ENCODE results near the gene CUBN.

The CUBN gene

DNA sequence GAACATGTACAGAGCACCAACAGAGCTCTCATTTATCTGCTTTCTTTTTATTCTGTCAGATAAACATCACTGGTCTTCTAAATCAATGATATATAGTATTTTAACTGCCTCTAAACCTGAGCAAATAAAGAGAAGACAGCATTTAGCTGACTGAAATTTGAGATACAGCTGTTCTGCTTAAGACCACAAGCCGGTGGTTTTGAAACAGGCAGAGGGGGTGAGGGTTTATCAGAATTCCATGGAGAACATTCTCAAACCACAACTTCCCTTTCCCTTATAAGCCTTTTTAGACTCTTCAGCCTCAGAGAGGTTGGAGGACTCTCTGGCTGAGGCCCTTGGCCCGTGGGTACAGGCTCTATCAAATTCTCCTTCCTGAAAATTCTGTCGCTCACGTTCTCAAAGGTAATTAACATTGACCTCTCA is 225.0 kb downstream of the CUBN start:
- DNase-seq (ENCODE audit: low read depth) = no peak
- TF ChIP-seq, protein P1, sequence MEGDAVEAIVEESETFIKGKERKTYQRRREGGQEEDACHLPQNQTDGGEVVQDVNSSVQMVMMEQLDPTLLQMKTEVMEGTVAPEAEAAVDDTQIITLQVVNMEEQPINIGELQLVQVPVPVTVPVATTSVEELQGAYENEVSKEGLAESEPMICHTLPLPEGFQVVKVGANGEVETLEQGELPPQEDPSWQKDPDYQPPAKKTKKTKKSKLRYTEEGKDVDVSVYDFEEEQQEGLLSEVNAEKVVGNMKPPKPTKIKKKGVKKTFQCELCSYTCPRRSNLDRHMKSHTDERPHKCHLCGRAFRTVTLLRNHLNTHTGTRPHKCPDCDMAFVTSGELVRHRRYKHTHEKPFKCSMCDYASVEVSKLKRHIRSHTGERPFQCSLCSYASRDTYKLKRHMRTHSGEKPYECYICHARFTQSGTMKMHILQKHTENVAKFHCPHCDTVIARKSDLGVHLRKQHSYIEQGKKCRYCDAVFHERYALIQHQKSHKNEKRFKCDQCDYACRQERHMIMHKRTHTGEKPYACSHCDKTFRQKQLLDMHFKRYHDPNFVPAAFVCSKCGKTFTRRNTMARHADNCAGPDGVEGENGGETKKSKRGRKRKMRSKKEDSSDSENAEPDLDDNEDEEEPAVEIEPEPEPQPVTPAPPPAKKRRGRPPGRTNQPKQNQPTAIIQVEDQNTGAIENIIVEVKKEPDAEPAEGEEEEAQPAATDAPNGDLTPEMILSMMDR (conservative IDR thresholded peaks at IDR 0.05; ENCODE audit: low read depth, low read length) = no peak
- no peak overlapping the region for H3K4me3 ChIP-seq (ENCODE audit: low read length)

DNA sequence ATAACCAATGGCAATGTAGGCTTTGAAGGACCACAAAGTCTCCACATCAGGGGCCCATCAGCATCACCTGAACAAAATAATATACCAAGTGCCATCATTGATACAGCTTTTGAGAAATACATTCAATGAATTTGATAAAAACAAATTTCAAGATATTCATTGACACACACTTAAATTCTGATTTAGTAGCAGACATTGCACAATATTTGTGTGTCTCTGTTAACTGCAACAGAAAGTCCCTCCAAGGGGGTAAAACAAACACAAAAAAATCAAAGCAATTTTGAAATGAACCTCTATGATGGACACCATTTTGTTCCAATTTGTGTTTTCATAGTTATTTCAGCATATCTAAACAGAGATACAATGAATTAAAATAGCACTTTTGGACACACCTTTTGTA is 225.6 kb downstream of the CUBN start:
- TF ChIP-seq, protein P1 (conservative IDR thresholded peaks at IDR 0.05; ENCODE audit: low read depth, low read length) = no peak
- no peak overlapping the region for H3K4me3 ChIP-seq (ENCODE audit: low read length)
- DNase-seq (ENCODE audit: low read depth) = no peak

DNA sequence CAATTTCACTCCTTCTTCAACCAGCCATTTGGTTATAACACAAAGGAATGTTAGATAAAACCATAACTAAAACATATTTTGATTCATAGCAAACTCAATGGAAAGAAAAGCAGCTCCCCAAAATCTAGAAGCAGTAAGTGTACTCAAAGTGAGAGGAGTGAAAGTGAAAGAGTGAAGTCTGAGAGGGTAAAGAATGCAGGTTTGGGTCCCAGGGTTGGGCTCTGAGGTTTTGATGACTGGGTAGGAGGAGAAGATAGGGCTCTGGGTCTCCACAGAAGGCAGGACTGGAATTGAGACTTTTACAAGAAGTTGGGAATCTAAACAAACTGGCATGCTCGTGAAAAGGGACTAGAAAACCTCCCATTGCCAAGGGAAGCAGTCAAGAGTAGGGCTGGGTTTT is 227.0 kb downstream of the CUBN start:
- TF ChIP-seq, protein P1 (conservative IDR thresholded peaks at IDR 0.05; ENCODE audit: low read depth, low read length) = no peak
- no peak overlapping the region for H3K4me3 ChIP-seq (ENCODE audit: low read length)
- DNase-seq (ENCODE audit: low read depth) = no peak

DNA sequence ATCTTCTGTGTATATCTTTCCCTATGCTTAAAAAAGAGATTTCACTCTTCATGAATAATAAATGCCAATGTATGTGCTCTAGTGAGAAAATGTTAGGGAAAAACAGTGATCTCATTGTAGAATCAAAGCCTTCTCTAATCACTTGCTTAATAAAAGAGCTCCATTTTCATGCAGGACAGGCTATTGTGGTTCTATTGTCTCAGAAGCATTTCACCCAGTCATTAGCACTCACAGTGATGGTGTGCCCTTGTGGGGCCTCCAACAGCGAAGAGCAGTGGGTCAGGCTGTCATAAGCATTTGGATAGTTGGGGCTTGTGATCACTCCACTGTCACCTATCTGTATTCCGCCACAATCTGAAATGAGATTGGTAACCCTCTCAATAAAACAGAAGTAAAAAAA is 228.5 kb downstream of the CUBN start:
- no peak overlapping the region for H3K4me3 ChIP-seq (ENCODE audit: low read length)
- DNase-seq (ENCODE audit: low read depth) = no peak
- TF ChIP-seq, protein P1 (conservative IDR thresholded peaks at IDR 0.05; ENCODE audit: low read depth, low read length) = no peak

DNA sequence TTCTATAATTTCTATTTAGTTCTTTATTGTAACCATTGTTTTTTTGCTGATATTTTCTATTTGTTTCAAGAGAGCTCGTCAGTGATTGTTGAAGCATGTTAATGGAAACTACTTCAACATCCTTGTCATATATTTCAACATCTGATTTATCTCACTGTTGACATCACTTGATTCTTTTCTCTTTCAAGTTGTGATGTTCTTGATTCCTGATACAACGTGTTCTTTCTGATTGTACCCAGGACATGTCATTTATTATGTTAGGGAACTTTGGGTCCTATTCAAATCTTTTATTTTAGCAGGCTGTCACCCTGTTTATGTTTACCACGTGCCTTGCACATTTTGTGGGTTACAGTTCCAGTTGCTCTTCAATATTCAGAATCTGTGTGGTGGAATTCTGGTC is 232.6 kb downstream of the CUBN start:
- TF ChIP-seq, protein P1 (conservative IDR thresholded peaks at IDR 0.05; ENCODE audit: low read depth, low read length) = no peak
- H3K4me3 ChIP-seq (ENCODE audit: low read length) = no peak overlapping the region
- no peak for DNase-seq (ENCODE audit: low read depth)

DNA sequence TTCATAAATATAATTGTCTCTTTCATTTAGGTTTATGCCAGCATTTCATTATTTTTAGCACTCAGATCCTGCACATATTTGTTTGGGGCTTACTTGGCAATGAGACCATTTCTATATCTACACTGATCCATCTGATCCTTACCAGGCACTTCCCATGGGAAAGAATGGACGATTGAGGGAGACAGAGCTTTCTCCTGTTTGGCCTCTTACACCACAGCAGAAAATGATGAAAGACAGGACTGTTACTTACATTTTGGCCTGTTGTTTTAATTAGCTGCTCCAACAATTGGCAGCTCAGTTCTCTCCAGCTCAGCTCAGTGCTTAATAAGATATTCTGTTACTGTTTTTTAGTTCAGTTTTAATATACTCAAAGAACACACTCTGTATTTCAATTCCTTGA is 234.8 kb downstream of the CUBN start:
- TF ChIP-seq, protein P1 (conservative IDR thresholded peaks at IDR 0.05; ENCODE audit: low read depth, low read length) = no peak
- H3K4me3 ChIP-seq (ENCODE audit: low read length) = no peak overlapping the region
- DNase-seq (ENCODE audit: low read depth) = no peak

DNA sequence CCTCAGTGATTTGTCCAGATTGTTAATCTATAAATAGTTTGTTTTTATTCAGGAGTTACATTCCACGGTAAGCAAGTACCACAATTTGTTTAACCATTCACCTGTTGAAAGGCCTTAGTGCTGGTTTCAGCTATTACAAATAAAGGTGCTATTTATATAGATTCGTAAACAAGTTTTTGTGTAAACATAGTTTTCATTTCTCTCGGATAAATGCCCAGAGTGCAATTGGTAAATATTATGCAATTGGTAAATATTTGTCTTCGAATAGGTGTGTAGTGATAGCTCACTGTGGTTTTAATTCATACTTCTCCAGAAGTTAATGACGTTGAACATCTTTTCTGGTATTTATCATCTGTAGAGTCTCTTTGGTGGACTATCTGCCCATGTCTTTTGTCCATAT is 235.9 kb downstream of the CUBN start:
- H3K4me3 ChIP-seq (ENCODE audit: low read length) = no peak overlapping the region
- TF ChIP-seq, protein P1 (conservative IDR thresholded peaks at IDR 0.05; ENCODE audit: low read depth, low read length) = no peak
- DNase-seq (ENCODE audit: low read depth) = no peak

Data from retinal pigment epithelial cell (primary cell).